OCI-M2 (cell line): Measurements from ENCODE around the gene TOR4A.
"Not testable (repeated sequence)": the region's sequence is repeated elsewhere in the genome, so short reads cannot be mapped to it uniquely, and the experiment has no call there.

Source experiments
- DNase-seq: peaks from one replicate; lab custom pipeline; 2025; ENCODE audit not compliant: unreplicated experiment; lab: John Stamatoyannopoulos, UW

TOR4A gene

GRCh38 chr9:137237759-137238726 lies 39.5 kb upstream of the TOR4A start:
- no peak for DNase-seq

DNA sequence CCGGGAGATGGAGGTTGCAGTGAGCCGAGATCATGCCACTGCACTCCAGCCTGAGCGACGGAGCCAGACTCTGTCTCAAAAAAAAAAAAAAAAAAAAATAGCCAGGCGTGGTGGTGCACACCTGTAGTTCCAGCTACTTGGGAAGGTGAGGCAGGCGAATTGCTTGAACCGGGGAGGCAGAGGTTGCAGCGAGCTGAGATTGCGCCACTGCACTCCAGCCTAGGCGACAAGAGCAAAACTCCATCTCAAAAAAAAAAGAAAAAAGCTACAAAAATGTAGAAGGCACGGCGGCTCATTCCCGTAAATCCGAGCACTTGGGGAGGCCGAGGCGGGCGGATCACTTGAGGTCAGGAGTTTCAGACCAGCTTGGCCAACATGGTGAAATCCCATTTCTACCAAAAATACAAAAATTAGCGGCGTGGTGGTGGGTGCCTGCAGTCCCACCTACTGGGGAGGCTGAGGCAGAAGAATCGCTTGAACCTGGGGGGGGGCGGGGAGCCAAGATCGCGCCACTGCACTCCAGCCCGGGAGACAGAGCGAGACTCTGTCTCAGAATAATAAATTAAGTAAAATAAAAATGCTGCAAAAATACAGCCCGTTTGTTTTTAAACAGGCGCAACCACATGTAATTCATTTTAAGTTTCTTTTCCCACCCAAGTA lies 37.9 kb upstream of the TOR4A start:
- DNase-seq: not testable (repeated sequence)

GRCh38 chr9:137240318-137240840 lies 37.1 kb upstream of the TOR4A start:
- no peak for DNase-seq

- DNase-seq: peak; percentile 80
Measured at GRCh38 chr9:137240841-137241489, 36.6 kb upstream of the TOR4A start, which contains the start of gene TUBB4B. TUBB4B (plus strand) TSS chr9:137241287; CDS start chr9:137241361, 74 bp downstream.

DNA sequence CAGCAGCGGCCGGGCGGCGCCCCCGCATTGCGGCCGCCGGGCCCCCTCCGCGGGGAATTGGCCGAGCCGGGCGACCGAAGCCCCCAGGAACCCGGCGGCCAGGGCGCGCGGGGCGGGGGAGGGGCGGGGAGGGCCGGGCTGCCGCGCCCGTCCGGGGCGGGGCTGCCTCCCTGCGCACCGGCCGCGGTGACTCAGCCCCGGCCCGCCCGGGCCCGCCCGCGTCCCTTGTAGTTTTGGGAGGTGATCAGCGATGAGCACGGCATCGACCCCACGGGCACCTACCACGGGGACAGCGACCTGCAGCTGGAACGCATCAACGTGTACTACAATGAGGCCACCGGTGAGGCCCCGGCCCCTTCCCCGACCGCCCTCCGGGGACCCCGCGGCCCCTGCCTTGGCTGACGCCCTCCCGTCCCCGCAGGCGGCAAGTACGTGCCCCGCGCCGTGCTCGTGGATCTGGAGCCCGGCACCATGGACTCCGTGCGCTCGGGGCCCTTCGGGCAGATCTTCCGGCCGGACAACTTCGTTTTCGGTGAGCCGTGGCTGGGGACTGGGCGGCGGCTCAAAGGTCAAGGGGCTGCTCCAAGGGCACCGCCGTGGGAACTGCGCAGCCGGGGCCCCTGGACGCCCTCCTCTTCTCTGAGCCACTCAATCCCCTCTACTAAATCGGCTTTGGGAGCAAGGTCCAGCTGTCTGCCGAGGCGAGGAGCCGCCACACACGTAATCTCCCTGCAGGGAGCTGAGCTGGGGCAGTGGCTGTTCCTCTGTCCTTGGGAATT lies 35.8 kb upstream of the TOR4A start:
- DNase-seq: no peak

GRCh38 chr9:137242269-137243203 lies 35.0 kb upstream of the TOR4A start:
- DNase-seq: no peak

- DNase-seq: not testable (repeated sequence)
Measured at GRCh38 chr9:137243266-137243625, 34.3 kb upstream of the TOR4A start.

- peak; percentile 2 for DNase-seq
Measured at GRCh38 chr9:137243626-137244485, 33.7 kb upstream of the TOR4A start.

GRCh38 chr9:137244486-137245449 lies 32.8 kb upstream of the TOR4A start:
- no peak for DNase-seq

DNA sequence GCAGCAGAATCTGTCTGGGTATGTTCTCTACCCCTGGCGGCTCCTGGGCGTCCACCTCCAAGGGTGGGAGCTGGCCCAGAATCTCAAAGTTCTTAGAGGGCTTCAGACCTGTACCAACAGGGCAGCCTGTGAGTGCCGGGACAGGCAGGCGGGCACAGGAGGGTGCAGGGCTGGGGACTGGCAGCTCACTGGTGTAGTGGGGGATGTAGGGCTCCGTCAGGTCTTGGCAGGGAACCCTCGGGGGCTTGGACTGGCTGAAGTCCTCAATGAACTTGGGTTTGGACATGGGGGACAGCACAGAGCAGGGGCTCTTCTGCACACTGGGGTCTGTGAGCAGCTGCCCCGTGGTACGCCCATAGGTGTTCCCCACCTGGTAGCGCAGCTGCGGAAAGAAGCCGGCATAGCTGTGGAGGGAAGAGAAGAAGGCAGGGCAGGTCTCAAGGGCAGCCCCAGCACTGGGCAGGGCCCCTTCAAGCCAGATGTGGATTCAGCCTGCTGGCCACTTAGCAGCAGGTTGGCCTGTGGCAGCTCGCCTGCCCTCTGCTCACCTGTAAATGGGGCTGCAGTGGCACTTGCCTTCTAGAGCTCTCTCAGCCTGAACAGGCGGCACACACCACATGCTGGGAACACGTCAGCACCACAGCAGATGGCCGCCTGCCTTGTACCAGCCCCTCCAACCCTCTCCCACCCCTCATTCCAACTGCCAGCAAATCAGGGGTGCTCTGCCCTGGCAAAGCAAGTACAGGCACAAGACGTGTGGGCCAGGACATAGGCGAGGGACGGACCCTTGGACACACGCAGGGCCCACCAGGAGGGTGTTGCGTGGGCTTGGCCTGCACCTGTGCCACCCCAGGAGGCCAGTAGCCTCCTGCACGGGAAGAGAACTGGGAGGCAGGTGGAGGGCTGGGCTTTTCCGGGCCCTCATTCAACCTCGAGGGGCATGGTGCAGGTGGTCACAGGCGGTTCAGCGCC lies 31.8 kb upstream of the TOR4A start:
- DNase-seq: no peak

GRCh38 chr9:137247135-137247915 lies 30.2 kb upstream of the TOR4A start:
- no peak for DNase-seq

GRCh38 chr9:137247916-137248175 lies 29.7 kb upstream of the TOR4A start:
- no peak for DNase-seq

DNA sequence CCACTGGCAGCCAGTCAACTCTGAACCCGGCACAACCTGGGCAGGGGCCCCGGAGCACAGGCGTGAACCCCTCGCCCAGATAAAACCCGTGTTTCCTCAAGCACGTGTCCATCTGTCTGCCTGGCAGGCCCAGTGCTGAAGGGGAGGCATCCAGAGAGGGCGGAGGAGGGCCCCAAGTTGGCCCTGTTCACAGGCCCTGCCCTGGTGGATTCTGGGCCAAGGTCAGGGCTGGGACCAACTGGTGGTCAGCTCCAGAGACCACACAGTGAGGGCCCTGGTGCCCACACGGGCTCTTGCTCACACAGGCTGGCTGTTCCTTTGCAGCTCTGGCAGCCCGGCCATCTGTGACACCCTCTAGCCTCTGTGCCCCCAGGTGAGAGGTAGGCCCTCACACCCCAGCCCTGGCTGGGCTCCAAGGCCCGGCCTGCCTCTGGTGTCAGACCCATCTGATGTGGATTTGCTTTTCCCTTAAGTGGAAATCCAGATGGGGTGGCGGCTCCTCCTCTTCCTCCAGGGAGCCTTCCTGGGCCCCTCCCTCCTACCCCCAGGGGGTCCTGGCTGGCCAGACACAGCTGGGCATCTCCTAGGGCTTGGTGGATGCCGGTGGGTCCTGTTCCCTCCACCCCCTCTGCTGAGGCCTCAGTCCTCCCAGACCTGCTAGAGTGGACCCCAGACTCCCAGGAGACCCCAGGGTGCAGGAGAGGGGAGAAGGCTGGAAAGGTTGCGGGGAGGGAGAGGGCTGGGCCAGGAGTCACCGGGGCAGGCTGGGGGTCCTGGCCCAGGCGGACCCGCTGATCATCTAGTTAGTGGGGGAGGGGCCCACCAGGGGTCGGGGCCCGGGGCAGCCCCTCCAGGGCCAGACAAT lies 27.0 kb upstream of the TOR4A start:
- DNase-seq: no peak

- no peak for DNase-seq
Measured at GRCh38 chr9:137251194-137251461, 26.4 kb upstream of the TOR4A start, which contains the start of gene STPG3. STPG3 (plus strand) TSS chr9:137251286; CDS start chr9:137251287, 1 bp downstream.
